ENCODE data around the gene PPP1R12A.

The PPP1R12A gene

DNA sequence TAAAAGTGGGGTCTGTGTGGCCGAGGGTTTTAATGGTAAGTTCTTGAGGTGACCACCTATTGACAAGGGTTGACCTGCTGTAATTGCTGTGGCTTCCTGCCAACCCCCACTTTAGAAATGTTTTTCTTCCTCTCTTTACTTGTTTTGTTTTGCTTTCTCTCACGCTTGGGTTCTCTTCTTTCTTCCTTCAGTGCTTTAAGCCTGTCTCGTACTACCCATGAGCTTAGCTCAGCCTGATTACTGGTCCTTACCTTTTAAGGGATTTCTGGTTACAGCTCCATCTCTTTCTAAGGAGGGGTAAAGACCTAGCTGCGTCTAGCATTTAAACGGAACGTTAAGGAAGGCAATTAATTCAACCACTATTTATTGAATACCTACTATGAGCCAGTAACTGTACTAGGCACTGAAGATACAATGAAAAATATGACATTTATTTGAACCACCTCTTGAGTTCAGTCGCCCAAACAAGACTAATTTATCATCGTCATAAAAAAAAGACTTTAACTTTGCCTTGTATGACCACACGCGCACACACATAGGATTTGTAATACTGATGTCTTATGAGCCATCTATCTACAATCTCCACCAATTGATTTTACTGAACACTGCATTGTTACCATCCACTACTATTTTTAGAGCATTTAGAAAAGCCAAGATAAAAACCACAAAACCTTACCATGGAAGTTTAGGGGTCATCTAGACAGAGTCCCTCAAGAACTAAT lies 888 bp upstream of the PPP1R12A start:
- no peak for DNase-seq

DNA sequence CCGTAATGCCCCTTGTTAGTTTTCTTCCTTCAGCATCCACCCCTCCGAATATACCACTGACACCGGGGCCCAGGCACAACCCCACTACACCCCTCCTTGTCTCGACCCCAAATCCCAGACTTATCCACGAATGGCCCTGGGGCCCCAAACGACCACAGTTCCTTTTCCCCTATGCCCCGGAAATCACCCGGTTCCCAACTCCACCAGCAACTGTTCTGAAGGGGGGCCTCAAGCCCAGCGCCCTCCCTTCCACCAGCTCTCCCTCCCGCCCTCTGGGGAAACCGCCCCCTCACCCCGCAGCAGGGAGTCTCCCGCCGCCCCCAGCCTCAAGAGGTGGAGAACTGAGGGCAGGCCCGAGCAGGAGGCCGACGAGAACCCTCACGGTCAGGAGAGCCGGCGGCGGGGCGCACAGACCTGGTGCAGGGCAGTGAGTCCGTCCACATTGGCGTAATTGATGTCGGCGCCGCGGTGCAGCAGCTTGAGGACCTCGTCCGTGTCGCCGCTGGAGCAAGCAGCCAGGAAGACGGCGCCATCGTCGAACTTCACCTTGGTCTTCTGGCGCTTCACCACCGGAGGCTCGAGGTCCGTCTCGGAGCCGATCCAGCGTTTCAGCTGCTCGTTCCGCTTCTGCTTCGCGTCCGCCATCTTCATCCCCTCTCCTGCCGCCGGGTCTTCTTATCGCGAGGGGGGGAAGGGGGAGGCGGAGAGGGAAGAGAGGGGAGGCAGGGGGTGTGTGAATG lies 446 bp downstream of the PPP1R12A start:
- no peak for DNase-seq

DNA sequence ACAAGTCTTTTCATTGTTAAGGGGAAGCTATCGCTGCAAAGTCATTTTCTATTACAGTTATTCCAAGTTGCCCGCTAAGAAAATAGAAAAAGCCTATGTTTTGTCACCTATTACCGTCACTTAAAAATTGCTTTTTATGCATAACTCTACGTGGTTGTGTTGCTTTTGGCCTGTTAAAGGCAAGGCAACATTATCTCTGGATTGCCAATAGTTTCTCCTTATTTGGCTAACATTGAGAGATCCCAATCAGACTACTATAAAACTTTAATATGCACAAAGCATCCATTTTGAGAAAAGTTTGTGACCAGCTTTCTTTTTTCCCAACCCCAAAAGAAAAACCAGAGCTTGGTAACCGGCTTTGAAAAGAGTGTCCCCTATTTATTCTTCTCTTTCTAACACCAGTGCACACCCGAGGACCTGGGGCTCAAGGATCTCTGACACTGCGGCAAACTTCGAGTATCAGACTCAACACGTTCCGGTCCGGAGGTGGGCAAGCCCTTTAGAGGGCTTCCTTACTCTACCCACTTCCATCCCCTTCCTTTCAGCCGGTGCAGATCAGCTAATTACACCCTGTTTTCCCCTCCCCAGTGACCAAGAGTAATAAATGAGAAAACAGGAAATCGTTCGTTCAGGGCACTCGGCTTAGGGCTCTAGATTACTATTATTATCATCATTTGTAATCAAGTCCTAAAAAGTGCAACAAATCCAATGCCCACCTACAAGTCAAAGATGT lies 1.2 kb downstream of the PPP1R12A start:
- DNase-seq: no peak

DNA sequence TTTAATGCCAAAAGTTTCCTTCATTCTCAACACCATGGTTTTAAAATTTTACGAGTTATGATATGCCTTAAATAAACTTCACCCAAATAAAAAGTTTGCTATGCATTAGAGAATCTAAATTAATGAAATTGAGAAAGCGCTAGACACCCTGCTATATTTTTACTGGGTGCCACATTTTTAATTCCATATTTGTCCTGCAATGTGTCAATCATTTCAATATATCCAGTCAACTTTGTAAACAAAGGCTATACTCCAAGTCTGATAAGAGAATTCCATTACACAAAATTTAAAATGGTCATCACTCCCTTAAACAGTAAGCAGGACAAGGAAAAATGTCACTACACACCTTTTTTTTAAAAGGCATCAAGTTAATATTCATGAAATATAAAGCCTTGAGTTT lies 1.9 kb downstream of the PPP1R12A start:
- DNase-seq: no peak

DNA sequence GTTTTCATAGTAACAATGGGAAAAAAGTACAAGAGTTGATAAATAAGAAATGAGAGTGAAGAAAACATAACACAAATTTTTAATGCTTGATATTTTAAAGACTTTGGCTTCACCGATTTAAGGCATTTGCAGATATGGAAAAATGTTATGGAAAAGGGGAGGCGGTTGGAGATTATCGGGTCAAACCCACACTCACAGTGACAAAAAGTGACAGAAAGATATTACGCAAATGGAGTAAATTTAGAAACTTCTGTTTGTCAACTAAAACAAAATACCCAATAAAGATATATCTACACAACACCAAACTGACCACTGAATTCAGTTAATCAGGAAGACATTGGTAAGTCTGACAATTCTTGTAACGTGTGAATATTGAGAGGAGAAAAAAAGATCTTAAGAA lies 2.5 kb downstream of the PPP1R12A start:
- DNase-seq: no peak

DNA sequence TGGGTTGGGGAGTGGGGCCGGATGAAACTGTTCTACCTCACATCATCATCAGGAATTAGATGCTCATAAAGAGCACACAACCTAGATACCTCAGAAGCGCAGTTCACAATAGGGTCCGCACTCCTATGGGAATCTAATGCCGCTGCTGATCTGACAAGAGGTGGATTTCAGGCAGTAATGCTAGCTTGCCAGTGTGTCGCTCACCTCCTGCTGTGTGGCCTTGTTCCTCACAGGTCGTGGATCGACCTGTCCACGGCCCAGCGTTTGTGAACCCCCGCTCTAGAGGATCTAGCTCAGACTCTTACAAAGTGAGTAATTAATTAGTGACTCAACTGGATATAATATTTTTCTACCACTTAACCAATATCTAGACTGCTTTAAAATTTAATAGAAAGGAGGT lies 5.8 kb downstream of the PPP1R12A start:
- no peak for DNase-seq

GRCh38 chr12:79927772-79928474 lies 7.0 kb downstream of the PPP1R12A start:
- DNase-seq: no peak

- DNase-seq: no peak
Measured at GRCh38 chr12:79926951-79927350, 7.9 kb downstream of the PPP1R12A start.

- DNase-seq: no peak
Measured at GRCh38 chr12:79925492-79925891, 9.4 kb downstream of the PPP1R12A start.

GRCh38 chr12:79921786-79922185 lies 13.1 kb downstream of the PPP1R12A start:
- no peak for DNase-seq

DNA sequence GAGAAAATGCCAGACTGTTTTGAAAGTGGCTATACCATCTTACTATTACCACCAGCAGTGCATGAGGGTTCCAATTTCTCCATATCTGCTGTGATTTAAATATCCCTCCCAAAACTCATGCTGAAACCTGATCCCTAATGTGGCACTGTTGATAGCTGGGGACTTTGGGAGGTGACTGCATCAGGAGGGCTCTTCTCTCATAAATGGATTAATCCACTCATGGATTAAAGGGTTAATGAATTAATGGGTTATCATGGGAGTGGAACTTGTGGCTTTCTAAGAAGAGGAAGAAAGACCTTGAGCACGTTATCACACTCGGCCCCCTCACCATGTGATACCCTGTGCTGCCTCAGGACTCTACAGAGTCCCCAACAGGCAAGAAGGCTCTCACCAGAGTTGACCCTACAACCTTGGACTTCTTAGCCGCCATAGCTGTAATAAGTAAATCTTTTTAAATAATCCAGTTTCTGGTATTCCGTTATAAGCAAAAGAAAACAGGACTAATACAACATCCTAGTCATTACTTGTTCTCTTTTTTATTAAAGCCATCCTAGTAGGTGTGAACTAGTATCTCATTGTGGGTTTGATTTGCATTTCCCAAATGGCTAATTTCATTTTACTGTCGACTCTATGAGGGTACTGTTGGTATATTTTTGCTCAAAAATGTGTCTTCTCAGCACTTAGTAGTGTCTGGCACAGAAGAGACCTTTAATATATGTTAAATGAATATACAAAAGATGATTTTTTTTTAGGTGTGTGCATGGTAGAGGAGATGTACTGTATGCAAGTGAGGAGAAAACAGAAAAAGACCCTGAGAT lies 14.3 kb downstream of the PPP1R12A start:
- no peak for DNase-seq

- DNase-seq: no peak
Measured at GRCh38 chr12:79919762-79920161, 15.1 kb downstream of the PPP1R12A start.

DNA sequence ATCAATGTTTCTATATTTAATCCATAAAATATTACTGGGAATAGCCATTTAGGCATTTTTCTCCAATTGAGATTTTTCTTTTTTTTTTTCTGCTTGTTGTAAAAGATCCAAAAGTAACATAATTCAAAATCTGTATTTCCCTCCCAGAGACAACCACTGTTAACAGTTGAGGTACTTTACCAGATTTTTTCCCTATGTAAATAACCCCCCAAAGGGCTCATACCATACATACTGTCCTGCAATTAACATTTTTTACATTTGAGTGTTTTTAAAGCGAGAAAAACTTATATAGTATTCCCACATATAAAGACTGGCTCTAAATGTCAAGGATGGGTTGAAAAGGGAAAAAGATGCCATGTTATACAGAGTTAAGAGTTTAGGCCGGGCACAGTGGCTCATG lies 18.1 kb downstream of the PPP1R12A start:
- no peak for DNase-seq

GRCh38 chr12:79911889-79912656 lies 22.8 kb downstream of the PPP1R12A start:
- DNase-seq: no peak

DNA sequence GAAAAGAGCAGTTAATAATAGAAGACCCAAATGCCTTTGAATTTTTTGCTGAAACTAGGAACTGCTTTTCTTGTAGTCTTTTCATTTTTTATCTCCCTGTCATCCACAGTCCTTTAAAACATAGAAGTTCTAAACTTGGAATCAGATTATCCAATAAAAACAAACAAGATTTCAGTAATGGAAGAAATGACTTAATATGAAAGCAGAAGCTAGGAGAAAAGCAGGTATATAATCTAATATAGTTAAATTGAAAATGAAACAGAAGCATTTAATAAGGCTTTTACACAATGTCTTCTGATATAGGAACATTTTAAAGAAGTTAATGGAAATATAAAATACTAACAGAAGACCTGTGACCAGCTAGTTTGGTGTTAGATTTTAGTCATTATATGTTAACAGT lies 26.5 kb downstream of the PPP1R12A start:
- no peak for DNase-seq

GRCh38 chr12:79901506-79901905 lies 33.4 kb downstream of the PPP1R12A start:
- DNase-seq: no peak

- DNase-seq: no peak
Measured at GRCh38 chr12:79900951-79901350, 33.9 kb downstream of the PPP1R12A start.

- no peak for DNase-seq
Measured at GRCh38 chr12:79900199-79900598, 34.7 kb downstream of the PPP1R12A start.

DNA sequence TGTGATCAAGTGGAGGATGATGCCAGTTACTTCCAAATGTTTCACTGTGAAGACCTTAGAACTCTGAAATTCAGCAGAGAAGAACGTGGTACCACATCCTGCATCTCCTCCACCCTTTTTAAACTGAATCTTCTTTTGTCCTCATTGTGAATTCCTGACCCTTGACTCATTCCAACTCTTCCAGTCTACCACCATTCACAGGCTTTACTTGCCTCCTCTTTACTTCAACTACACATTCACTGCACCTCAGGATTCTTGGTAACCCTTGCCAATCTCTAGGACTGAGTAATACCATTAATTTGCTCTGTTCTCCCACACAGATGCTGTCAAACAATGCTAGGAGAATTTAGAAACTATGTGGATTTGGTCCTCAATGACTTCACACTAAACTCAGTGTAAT lies 37.3 kb downstream of the PPP1R12A start:
- DNase-seq: no peak

DNA sequence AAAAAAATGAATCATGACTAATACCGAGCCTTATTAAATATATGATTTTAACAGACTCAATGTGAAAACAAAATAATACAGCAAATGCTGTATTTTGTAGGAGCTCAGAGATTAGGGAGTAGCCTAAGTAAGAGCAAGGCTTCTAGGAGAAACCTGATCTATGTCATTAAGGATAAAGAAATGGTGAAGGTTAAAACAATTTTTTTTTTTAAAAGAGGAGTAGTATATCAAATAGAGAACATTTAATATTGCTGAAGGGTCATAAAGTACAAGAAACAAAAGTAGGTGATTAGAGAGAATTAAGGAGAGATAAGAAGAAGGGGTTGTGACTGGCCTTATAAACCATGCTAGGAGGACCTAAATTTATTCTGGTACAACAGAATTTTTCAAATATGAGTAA lies 39.1 kb downstream of the PPP1R12A start:
- no peak for DNase-seq

DNA sequence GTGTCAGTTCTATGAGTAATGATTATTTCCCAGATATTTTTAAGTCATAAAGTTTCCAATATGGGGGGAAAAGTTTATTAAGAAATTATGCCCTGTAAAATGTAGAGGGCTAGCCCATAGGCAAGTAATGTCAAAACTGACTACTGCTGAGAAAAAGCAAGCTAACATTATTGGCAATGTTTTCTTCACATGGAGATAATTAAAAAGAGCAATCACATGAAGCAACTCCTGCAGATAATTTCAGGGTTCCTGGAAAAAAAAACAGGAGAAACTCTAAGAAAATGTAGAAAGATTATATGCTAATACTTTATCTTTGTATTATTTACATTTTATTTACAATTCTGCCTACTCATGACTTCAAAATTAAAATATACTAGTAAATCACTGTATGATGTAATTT lies 39.8 kb downstream of the PPP1R12A start:
- DNase-seq: no peak
